ENCODE data around the gene GSTT2.
"Not testable (repeated sequence)": the region's sequence is repeated elsewhere in the genome, so short reads cannot be mapped to it uniquely, and the experiment has no call there.

The GSTT2 gene

DNA sequence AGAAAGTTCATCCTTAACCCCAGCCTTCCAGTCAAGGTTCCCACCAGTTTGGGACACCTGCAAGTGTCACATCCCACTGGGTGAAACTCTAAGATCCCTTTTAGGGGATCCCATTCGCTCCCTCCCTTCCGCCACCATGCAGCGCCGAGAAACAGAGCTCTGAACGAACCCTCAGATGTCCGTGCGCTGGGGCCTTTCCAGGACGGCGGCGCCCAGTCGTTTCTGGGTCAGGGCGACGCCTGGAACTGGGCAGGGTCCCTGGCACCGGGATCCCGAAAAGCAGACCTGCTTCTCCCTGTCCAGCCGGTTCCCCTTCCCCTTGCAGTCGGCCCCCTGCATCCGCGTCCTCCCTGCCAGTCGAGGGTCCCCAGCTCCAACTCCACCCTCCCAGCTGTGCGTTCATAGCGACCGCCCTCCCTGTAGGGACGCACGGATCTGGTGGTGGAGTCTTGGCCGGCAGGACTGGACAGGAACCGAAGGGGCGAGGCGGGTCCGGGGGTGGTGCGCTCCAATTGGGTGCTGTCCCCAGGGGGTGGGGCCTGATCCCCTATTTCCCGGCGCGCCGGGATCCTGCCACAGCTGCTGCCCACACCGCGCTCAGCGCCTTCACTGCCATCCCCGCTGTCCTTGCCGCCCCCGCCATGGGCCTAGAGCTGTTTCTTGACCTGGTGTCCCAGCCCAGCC, at the start of gene GSTT2:
GSTT2 (plus strand) TSS at position 578 of the 684 bp plus-strand sequence.
- not testable (repeated sequence) for DNase-seq (ENCODE audit: low spot score)

DNA sequence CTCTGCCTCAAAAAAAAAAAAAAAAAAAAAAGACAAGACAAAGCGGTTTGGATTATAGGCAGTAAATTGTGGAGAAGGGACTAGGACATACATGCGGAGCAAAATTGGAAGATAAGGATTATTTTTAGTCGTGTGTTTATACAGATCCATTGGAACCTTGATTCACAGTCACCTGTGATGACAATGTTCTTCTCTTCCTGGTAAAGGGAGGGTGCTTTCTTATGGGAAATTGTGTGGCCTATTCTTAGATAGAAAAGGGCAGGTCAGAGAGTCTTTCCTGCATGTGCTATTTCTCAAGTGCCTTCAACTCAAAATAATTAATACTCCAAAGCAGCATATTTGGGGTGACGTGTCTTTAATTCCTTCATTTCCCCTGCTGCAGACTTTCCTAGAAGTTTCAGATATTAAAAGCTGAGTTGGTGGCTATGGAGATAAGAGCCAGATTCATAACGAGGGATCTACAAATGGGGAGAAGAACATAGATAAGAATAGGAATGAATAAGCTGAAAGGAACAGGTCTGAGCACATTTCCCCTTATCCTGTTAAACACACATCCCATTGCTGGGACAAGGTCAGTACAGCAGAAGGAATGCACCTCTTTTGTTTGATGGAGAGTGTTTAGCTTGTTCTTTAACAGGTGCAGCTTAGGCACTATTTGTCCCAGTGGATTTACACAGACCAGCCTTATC, 41.5 kb upstream of the GSTT2 start:
- no peak for DNase-seq (ENCODE audit: low spot score)

DNA sequence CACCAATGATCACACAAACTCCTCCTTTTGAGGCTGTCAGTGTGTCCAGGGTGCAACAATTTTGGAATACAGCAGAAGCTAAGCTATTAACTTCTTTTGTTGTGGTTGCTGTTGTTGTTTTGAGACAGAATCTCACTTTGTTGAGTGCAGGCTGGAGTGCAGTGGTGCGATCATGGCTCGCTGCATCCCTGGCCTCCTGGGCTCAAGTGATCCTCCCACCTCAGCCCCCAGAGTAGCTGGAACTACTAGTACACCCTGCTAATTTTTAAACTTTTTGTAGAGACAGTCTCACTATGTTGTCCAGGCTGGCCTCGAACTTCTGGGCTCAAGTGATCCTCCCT, 40.9 kb upstream of the GSTT2 start:
- no peak for DNase-seq (ENCODE audit: low spot score)

DNA sequence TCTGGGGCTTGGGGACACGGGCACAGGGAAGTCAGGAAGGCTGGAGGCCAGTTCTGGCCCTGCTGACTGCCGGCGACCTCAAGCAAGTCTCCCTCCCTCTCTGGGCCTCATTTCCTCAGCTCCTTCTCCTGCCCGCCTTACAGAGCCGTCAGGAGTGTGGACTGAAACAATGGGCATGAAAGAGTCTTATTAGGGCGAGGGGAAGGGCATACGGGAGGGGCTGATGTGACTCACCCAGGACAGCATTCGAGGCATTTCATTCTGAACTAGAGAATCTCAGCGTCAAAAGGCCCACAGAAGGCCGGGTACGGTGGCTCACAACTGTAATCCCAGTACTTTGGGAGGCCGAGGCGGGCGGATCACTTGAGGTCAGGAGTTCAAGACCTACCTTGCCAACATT, 39.8 kb upstream of the GSTT2 start:
- DNase-seq (ENCODE audit: low spot score): not testable (repeated sequence)

DNA sequence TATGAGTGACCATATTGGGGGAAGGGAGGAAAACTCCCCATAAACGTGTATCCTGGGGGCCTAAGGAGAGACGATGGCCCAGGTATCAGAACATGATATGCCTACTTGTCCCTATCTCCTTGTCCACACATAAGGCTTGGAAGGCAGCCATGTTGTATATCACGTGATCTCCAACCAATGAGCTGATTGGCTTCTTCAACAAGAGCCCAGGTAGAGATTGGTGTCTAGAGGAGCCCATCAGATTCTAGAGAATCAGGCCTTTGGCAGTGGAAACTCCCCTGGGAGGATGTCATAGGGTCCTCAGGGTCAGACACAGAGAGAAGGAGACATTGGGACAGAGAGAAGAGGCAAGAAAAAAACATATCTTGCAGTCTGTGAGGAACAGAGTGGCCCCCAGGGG, 32.5 kb upstream of the GSTT2 start:
- not testable (repeated sequence) for DNase-seq (ENCODE audit: low spot score)

DNA sequence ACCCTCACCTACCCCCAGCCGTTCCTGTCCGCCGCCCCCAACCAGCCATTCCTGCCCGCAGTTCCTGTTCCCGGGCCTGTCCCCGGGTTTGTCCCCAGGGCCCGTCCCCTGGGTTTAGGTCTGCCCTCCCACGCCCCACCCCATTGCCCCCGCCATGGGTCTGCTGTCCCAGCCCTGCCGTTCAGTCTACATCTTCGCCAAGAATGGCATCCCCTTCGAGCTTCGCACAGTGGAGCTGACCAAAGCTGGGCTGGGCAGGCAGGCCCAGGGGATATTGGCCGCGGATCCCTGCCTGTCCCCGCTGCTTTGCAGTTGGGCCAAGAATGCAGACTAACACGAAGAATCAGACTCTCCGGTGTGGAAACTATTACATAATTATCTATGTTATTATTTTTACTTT, 30.2 kb upstream of the GSTT2 start:
- not testable (repeated sequence) for DNase-seq (ENCODE audit: low spot score)

DNA sequence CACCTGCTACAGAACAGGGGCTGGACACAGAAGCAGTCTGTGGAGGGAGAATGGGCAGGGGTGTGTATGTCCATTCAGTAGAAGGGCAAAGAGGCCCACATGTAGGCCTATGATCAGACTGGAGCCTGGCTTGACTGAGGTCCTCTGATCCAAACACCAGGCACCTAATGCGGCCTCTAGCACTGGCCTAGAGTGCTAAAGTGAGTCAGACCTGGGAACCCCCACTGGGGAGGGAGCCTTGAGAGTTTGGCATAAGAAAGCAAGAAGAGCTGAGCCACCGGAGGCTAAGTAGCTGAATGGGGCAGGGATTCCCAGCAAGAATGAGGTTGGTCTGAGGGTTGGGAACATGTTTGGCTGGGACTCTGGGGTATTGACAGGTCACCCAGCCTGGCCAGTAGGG, 28.6 kb upstream of the GSTT2 start:
- not testable (repeated sequence) for DNase-seq (ENCODE audit: low spot score)

DNA sequence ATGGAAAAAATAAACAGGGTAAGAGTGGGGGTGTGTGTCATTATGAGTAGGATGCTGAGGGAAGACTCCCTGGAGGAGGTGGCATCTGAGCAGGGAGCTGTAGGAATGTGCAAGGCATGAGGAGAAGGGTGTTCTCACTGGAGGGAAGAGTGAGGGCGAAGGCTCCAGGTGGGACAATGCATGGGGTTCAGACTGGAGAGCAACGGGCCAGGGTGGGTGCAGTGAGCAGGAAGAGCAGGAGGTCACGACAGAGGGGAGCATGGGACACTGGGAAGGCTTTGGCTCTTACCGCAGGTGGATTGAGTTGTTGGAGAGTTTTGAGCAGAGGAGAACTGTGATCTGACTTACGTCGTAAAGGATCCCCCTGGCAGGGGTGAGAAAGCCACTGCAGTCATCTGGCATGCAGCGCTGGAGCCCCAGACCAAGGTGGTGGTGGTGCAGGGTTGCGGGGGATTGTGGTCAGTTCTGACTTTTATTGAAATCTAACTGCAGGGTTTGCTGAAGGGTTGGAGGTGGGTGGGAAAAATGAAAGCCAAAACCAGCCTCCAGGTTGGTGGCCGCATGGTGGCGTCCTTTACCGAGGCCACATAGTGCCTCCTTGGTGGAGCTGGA, 27.0 kb upstream of the GSTT2 start:
- DNase-seq (ENCODE audit: low spot score): not testable (repeated sequence)

DNA sequence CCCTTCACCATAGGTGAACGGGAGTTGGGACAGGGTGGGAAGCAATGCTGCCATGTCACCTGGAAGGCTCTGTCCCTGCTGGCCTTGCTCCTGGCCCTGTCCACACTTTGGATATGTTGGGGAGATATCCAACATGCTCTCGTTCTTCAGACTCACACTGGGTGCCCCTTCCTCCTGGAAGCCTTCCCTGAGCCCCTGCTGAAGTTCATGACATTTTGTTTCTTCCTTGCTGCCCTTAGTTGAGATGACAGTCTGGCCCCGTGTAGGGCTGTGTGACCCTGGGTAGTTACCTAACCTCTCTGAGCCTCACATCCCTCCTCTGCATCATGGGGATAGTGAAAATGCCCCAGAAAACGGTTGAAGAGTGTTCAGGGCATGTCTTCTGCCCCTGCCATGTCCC, 26.4 kb upstream of the GSTT2 start:
- DNase-seq (ENCODE audit: low spot score): not testable (repeated sequence)

DNA sequence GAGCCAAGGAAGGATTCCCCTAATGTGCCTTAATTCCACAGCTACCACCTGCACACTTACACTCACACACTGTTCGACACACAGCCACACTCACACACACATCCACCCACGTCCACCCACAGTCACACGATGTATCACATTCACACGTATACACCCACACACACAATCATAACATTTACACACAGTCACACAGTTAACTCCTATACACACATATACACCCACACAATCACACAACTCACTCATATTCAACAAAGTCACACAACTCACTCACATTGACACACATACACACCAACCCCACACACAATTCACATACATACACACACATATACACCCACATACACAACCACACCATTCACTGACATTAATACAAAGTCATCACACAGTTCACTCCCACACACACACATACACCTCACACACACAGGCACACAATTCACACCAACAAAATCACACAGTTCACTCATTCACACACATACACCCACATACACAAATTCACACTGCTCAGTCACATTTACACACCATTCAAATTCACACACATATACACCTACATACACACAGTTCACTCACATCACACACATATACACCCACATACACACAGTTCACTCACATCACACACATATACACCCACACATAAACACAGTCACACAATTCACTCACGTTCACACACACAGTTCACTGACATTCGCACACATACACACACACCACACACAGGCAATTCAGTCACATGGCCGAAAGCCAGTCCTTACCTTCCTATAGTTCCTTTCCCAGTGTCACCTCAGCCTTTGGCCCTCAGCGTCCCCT, 25.5 kb upstream of the GSTT2 start:
- DNase-seq (ENCODE audit: low spot score): not testable (repeated sequence)

DNA sequence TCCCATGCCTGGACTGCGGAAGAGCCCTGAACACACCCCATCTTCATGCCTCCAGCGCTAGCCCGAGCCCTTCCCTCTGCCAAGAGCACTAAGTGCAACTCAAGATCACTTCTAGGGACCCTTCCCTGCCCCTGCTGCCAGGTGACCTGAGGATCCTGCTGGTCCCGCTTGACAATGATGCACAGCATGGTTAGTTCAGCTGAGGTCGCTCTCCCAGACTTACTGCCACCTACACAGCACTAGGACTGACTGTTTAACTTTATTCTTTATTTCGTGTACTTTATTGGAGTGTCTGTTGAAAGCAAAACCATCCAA, 25.0 kb upstream of the GSTT2 start:
- DNase-seq (ENCODE audit: low spot score): not testable (repeated sequence)

DNA sequence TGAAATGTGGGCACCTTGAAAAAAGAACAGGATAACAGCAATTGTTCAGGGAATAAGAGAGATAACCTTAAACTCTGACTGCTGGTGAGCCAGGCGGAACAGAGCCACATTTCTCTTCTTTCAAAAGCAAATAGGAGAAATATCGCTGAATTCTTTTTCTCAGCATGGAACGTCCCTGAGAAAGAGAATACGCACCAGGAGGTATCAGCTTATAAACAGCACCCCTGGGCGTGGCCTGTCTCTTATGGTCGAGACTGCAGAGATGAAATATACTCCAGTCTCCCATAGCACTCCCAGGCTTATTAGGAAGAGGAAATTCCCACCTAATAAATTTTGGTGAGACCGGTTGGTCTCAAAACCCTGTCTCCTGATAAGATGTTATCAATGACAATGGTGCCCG, 24.0 kb upstream of the GSTT2 start:
- DNase-seq (ENCODE audit: low spot score): not testable (repeated sequence)

DNA sequence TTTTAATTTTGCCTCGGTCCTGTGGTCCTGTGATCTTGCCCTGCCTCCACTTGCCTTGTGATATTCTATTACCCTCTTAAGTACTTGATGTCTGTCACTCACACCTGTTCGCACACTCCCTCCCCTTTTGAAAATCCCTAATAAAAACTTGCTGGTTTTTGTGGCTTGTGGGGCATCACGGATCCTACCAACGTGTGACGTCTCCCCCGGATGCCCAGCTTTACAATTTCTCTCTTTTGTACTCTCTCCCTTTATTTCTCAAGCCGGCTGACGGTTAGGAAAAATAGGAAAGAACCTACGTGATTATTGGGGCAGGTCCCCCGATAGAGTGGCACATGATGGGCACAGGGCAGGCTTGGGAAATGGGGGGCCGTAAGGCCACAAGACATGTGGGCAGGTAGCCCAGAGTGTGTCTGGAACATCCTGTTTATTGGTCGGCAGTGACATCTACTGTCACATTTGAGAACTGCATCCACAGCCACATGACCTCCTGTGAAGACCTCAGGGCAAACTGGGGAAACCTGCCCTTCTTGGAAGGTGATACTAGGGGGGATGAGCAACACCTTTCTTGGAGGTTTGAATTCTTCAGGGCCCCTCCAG, 23.5 kb upstream of the GSTT2 start:
- DNase-seq (ENCODE audit: low spot score): peak; percentile 42

DNA sequence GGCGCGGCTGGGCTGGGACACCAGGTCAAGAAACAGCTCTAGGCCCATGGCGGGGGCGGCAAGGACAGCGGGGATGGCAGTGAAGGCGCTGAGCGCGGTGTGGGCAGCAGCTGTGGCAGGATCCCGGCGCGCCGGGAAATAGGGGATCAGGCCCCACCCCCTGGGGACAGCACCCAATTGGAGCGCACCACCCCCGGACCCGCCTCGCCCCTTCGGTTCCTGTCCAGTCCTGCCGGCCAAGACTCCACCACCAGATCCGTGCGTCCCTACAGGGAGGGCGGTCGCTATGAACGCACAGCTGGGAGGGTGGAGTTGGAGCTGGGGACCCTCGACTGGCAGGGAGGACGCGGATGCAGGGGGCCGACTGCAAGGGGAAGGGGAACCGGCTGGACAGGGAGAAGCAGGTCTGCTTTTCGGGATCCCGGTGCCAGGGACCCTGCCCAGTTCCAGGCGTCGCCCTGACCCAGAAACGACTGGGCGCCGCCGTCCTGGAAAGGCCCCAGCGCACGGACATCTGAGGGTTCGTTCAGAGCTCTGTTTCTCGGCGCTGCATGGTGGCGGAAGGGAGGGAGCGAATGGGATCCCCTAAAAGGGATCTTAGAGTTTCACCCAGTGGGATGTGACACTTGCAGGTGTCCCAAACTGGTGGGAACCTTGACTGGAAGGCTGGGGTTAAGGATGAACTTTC, 18.7 kb upstream of the GSTT2 start, which contains the start of gene GSTT2B:
GSTT2B (minus strand) TSS at position 112 of the 688 bp plus-strand sequence; CDS start at position 48, 64 bp downstream.
- not testable (repeated sequence) for DNase-seq (ENCODE audit: low spot score)

DNA sequence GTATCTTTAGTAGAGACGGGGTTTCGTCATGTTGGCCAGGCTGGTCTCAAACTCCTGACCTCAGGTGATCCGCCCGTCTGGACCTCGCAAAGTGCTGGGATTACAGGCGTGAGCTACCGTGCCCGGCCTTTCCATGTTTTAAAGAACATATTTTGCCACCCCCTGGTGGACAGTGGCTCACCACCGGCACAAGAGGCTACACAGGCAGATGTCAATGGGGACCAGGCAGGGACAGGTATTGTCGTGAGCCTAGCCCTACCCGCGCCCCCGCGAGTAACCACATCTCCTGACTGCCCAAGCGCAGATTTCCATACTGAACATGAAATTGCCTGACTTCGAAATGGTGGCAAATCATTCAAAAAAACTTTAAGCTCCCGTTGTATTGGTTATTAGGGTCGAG, 13.8 kb upstream of the GSTT2 start:
- DNase-seq (ENCODE audit: low spot score): not testable (repeated sequence)

DNA sequence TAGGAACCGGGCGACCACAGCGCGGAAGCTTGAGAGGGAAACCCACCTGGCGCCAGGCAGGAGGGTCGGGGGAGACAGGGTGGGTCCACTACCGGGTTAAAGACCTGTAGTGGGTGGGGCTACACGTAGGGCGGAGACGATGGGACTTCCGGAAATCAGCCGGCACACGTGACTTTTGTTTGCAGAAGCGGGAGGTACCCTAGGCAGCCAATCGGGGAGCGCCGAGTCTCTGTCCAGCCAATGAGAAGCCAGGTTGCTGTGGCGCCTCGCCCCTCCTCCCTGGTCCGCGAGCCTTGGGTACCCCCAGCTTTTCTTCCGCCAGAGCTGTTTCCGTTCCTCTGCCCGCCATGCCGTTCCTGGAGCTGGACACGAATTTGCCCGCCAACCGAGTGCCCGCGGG, 13.4 kb upstream of the GSTT2 start, which contains the start of gene DDTL:
DDTL (plus strand) TSS at position 321 of the 400 bp plus-strand sequence; CDS start at position 348, 27 bp downstream.
- not testable (repeated sequence) for DNase-seq (ENCODE audit: low spot score)

DNA sequence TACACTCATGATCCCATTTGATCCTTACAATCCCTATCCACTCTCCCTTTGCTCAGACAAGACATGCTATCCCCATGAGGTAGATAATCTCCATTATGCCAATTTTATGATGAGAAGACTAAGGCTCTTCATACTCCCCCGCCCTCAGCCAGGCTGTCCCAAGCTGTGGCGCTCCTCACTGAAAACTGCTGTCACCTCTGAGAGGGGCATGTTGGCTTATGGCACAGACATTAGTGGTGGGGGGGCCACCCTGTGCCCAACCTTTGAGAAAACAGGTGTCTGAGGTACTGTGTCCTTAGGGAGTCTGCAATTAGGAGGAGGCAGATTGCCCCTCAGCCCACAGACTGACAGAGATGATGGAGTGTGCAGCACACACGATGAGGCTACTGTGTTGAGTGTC, 10.9 kb upstream of the GSTT2 start:
- DNase-seq (ENCODE audit: low spot score): no peak

DNA sequence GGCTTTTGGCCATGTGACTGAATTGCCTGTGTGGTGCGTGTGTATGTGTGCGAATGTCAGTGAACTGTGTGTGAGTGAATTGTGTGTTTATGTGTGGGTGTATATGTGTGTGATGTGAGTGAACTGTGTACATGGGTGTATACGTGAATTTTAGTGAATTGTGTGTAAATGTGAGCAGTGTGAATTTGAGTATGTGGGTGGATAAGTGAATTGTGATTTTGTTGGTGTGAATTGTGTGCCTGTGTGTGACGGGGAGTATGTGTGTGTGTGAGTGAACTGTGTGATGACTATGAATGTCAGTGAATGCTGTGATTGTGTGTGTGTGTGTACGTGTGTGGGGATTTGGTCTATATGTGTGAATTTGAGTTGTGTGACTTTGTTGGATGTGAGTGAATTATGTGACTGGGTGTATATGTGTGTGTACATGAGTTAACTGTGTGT, 9.7 kb upstream of the GSTT2 start:
- no peak for DNase-seq (ENCODE audit: low spot score)

DNA sequence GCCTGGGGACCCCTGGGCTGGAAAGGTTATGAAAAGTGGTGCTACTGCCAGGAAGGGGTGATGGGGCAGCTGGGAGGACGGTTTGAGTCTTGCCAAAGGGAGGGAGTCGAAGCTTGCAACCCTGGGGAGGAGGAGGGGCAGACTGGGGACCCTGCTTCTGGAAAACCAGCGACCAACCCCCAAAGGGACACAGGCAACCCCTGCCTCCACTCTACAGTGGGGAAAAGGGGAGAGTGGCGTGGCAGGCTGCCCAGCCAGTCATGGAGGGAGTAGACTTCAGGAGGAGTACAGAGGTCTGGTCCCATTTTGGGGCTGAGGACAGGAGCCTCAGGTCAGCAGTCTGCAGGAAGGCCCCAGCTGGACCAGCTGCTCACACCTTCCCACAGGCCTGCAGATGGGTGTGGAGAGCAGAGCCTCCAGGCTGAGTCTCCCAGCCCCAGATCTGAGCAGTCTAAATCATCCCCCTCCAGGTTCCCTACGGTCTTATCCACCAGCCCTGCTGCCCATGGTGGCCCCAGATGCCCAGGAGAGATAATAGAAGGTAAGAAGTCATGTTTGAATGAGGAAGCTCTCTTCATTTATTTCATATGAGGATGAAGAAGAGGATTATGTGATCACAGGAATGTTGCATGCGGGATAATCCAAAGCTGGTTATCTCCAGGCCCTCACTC, 9.0 kb upstream of the GSTT2 start:
- DNase-seq (ENCODE audit: low spot score): no peak

DNA sequence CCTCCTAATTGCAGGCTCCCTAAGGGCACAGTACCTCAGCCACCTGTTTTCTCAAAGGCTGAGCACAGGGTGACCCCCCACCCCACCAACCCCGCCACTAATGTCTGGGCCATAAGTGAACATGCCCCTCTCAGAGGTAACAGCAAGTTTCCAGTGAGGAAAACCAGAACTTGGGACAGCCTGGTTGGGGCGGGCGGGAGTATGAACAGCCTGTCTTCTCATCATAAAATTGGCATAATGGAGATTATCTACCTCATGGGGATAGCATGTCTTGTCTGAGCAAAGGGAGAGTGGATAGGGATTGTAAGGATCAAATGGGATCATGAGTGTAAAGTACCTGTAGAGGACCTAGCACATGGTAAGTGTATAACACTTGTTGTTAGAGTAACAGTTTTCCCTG, 8.0 kb upstream of the GSTT2 start:
- not testable (repeated sequence) for DNase-seq (ENCODE audit: low spot score)

DNA sequence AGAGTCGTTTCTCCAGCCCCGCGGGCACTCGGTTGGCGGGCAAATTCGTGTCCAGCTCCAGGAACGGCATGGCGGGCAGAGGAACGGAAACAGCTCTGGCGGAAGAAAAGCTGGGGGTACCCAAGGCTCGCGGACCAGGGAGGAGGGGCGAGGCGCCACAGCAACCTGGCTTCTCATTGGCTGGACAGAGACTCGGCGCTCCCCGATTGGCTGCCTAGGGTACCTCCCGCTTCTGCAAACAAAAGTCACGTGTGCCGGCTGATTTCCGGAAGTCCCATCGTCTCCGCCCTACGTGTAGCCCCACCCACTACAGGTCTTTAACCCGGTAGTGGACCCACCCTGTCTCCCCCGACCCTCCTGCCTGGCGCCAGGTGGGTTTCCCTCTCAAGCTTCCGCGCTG, 5.6 kb upstream of the GSTT2 start, which contains the start of gene DDT:
DDT (minus strand) TSS at position 97 of the 400 bp plus-strand sequence; CDS start at position 70, 27 bp downstream.
- DNase-seq (ENCODE audit: low spot score): not testable (repeated sequence)
